ENCODE results near the gene KRTAP5-6.

The KRTAP5-6 gene, protein sequence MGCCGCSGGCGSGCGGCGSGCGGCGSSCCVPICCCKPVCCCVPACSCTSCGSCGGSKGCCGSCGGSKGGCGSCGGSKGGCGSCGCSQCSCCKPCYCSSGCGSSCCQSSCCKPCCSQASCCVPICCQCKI

DNA sequence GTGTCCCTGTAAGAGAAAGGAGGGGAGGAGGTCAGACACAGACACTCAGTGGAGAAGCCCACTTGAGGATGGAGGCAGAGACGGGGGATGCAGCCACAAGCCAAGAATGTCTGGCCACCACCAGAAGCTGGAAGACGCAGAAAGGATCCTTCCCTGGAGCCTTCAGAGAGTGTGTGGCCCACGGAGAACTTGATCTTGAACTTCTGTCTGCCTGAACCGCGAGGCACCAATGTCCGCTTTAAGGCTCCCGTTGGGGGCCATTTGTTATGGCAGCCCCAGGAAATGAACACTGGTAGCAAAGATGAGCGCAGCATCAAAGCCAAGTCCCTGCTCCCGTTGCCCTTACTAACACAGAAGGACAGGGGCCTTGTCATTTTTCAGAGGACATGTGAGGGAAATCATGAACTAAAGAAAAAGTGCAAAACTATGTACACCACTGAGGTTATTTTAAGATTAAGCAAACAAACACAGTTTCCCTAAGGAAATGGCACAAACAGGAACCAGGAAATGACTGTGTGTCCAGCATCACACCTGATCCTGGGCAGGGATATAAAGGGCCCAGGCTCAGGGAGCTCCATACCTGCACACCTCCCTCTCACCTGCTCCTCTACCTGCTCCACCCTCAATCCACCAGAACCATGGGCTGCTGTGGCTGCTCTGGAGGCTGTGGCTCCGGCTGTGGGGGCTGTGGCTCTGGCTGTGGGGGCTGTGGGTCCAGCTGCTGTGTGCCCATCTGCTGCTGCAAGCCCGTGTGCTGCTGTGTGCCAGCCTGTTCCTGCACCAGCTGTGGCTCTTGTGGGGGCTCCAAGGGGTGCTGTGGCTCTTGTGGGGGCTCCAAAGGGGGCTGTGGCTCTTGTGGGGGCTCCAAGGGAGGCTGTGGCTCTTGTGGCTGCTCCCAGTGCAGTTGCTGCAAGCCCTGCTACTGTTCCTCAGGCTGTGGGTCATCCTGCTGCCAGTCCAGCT lies at the start of gene KRTAP5-6:
KRTAP5-6 (plus strand) TSS at position 588 of the 963 bp plus-strand sequence; CDS start at position 639, 51 bp downstream.
- no peaks in the 10 kb centered on the region for H3K36me3 ChIP-seq (ENCODE audit: control insufficient read depth, insufficient read depth, low read length)
- peaks cover 13% of the 10 kb centered on the region for H3K27me3 ChIP-seq (ENCODE audit: control insufficient read depth, insufficient read depth, low read length)
- no peak within 1 kb of the TSS for H3K4me3 ChIP-seq (ENCODE audit: low read length)
- no peaks in the 10 kb centered on the region for H3K9me3 ChIP-seq (ENCODE audit: control insufficient read depth, low read length)
- H3K9ac ChIP-seq (ENCODE audit: low read length), result no peak within 1 kb of the TSS
- H3K4me1 ChIP-seq (ENCODE audit: control insufficient read depth, insufficient read depth, low read length), result peaks cover 13% of the 10 kb centered on the region

DNA sequence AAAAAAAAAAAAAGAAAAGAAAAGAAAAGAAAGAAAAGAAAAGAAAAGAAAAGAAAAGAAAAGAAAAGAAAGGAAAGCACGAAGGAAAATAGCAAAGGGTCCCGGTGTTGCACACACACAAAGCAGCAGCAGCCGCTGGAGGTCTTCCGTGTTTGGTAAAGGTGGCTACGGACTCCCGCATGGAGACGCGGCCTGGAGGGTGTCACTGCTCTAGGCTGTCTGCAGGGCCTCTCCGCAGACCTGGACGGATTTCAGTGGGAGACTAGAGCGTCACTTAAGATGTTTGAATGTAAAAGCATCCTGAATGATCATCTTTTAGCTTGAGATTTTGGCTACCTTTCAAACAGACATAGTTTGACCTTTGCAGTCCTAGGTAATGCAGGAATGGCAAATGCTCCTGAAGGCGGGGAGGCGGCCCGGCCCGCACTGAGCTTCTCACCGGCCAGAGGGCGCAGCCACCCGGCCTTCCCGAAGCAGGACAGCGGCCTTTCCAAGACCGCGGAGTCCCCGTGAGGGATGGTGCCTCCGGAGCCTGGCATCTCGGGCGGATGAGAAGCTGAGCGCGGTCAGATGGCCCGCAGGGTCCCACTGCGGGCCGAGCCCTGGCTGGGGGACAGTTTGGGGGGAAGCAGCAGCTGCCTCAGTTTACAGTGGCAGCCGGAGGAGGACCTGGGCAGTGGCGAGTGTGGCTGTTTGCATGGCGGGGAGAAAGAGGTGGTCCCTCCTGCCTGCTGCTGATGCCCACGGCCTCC lies 48.9 kb upstream of the KRTAP5-6 start:
- Histone ChIP-seq H3K4me3 (ENCODE audit: low read length) (no peak overlapping the region), H3K9me3 (ENCODE audit: control insufficient read depth, low read length) (no peaks in the 10 kb centered on the region), H3K36me3 (ENCODE audit: control insufficient read depth, insufficient read depth, low read length) (no peaks in the 10 kb centered on the region), H3K4me1 (ENCODE audit: control insufficient read depth, insufficient read depth, low read length) (no peaks in the 10 kb centered on the region), H3K27me3 (ENCODE audit: control insufficient read depth, insufficient read depth, low read length) (peaks cover 3% of the 10 kb centered on the region), H3K9ac (ENCODE audit: low read length) (no peak overlapping the region)

DNA sequence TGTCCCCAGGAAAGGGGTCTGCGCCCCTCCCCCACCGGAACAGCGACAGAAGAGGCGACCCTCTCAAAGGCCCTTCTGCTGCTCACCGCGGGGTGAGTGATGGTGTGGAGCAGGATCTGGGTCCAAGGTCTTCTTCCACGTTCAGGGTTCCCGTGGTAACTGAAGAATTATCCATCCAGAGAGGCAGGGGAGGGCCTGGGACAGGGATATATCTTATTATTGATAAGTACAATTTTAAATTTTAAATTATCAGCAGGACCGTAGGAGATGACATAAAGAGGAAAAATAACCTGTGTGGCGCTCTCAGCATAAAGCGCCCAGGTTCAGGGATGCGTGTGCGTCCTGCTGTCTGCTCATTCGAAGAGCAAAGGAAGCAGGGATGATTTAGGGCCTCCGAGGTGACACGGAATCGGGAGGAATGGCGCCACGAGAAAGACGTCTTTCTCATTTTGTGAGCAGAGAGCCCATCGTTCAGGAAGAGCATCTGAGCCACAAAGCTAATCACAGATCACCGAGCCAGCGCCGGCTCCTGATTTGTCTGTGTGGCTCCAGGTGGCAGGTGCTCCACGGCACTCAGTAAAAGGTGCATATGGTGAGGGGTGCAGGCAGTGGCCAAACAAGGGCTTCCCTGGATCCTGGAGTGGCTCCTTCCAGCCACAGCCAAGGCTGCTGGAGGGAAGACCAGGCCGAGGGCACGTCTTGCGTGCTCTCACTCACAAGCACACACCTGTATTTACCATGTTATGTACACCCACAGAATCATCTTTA lies 48.2 kb upstream of the KRTAP5-6 start:
- H3K4me1 ChIP-seq (ENCODE audit: control insufficient read depth, insufficient read depth, low read length), result no peaks in the 10 kb centered on the region
- H3K9me3 ChIP-seq (ENCODE audit: control insufficient read depth, low read length), result no peaks in the 10 kb centered on the region
- no peaks in the 10 kb centered on the region for H3K36me3 ChIP-seq (ENCODE audit: control insufficient read depth, insufficient read depth, low read length)
- peaks cover 10% of the 10 kb centered on the region for H3K27me3 ChIP-seq (ENCODE audit: control insufficient read depth, insufficient read depth, low read length)
- no peak overlapping the region for H3K9ac ChIP-seq (ENCODE audit: low read length)
- H3K4me3 ChIP-seq (ENCODE audit: low read length), result no peak overlapping the region

DNA sequence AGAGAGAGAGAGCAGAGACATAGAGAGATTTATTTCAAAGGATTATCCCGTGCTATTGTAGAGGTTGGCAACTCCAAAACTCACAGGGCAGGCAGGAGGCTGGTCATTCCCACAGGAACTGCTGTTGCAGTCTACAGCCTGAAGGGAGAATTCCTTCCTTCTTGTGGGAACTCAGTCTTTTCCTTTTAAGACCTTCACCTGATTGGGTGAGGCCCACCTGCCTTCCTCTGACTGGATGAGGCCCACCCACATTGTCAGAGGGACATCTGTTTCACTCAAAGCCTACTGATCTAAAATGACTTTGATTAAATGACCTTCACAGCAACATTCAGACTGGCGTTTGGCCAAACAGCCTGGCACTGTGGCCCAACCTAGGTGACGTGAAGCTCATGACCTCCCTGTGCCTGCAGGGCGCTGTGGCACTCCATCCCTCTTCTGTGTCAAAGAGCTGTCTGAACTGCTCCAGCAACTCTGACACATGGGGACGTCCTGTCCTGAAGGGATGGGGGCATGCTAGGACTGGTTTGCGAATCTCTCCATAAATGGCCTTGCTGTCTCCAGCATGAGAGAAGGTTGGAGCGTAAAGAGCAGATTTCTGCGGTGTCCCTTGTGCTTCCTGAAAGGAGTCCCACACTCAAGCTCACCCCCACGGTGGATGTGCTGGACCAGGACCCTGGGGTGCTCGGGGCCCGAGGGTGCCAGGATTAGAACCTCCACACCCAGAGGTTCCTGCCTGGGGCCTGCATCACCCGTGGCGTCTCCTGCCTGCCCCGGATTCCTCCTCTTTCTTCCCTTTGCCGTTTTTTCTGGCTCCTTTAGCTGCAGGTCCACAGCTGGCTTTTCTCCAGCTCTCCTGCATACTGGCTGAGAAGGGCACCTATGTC lies 46.7 kb upstream of the KRTAP5-6 start:
- Histone ChIP-seq H3K36me3 (ENCODE audit: control insufficient read depth, insufficient read depth, low read length) (no peaks in the 10 kb centered on the region), H3K27me3 (ENCODE audit: control insufficient read depth, insufficient read depth, low read length) (peaks cover 24% of the 10 kb centered on the region), H3K4me1 (ENCODE audit: control insufficient read depth, insufficient read depth, low read length) (no peaks in the 10 kb centered on the region)

DNA sequence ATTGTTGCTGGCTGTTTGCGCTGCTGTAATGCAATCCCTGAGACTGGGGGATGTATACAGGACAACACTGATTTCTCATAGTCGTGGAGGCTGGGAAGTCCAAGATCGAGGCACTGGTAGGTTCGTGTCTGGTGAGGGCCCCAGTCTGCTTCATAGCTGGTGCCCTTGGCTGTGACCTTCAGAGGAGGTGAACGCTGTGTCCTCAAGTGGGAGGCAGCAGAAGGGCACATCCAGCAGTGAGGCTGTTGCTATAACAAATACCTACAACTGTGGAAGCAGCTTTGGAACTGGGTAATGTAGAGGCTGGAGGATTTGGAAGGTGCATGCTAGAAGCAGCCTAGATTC lies 46.1 kb upstream of the KRTAP5-6 start:
- Histone ChIP-seq H3K27me3 (ENCODE audit: control insufficient read depth, insufficient read depth, low read length) (peaks cover 29% of the 10 kb centered on the region), H3K4me1 (ENCODE audit: control insufficient read depth, insufficient read depth, low read length) (no peaks in the 10 kb centered on the region), H3K9me3 (ENCODE audit: control insufficient read depth, low read length) (no peaks in the 10 kb centered on the region), H3K9ac (ENCODE audit: low read length) (no peak overlapping the region), H3K36me3 (ENCODE audit: control insufficient read depth, insufficient read depth, low read length) (no peaks in the 10 kb centered on the region), H3K4me3 (ENCODE audit: low read length) (no peak overlapping the region)

More for the DNA sequence above, 46.7 kb upstream of the KRTAP5-6 start:
- no peak overlapping the region for H3K4me3 ChIP-seq (ENCODE audit: low read length)
- H3K9me3 ChIP-seq (ENCODE audit: control insufficient read depth, low read length), result no peaks in the 10 kb centered on the region
- H3K9ac ChIP-seq (ENCODE audit: low read length), result no peak overlapping the region

DNA sequence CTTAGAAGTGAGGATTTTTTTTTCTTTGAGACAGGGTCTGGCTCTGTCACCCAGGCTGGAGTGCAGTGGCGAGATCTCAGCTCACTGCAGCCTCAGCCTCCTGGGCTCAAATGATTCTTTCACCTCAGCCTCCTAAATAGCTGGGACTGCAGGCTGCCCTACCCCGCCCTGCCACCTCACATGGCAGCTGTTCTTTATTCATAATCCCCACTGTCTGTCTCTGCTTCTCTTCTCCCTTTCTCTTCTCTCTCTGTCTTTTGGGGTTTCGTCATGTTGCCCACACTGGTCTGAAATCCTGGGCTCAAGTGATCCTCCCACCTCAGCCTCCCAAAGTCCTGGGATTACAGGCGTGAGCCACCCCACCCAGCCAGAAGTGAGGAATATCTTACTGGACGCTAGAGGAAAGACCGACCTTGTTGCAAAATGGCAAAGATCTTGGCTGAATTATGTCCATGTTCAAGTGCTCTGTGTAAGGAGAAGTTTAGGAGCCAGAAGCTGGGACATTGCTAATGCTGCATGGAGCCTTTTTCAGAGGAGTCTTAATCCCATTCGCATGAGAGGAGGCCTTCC lies 45.5 kb upstream of the KRTAP5-6 start:
- Histone ChIP-seq H3K4me1 (ENCODE audit: control insufficient read depth, insufficient read depth, low read length) (no peaks in the 10 kb centered on the region), H3K9me3 (ENCODE audit: control insufficient read depth, low read length) (no peaks in the 10 kb centered on the region), H3K4me3 (ENCODE audit: low read length) (no peak overlapping the region), H3K27me3 (ENCODE audit: control insufficient read depth, insufficient read depth, low read length) (peaks cover 29% of the 10 kb centered on the region), H3K9ac (ENCODE audit: low read length) (no peak overlapping the region), H3K36me3 (ENCODE audit: control insufficient read depth, insufficient read depth, low read length) (no peaks in the 10 kb centered on the region)

DNA sequence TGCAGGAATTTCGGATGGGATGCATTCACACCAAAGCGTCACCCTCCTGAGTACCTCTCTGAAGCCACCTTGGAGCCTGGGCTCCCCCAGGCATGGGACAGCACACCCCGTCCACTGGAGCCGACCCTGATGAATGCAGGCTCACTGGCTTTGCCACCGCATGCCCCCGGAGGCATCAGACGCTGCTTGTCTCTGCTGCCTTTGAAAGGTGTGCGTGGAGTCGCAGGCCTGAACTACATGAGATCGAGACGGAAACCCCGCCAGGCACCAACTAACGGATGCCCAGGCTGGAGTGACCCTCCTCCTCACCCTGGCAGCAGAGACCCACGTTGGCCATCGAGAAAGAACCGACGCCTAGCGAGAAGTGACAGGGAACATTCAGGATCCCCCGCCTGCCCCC lies 45.0 kb upstream of the KRTAP5-6 start:
- Histone ChIP-seq H3K36me3 (ENCODE audit: control insufficient read depth, insufficient read depth, low read length) (no peaks in the 10 kb centered on the region), H3K9ac (ENCODE audit: low read length) (no peak overlapping the region), H3K4me1 (ENCODE audit: control insufficient read depth, insufficient read depth, low read length) (no peaks in the 10 kb centered on the region), H3K4me3 (ENCODE audit: low read length) (no peak overlapping the region), H3K27me3 (ENCODE audit: control insufficient read depth, insufficient read depth, low read length) (peaks cover 29% of the 10 kb centered on the region), H3K9me3 (ENCODE audit: control insufficient read depth, low read length) (no peaks in the 10 kb centered on the region)

DNA sequence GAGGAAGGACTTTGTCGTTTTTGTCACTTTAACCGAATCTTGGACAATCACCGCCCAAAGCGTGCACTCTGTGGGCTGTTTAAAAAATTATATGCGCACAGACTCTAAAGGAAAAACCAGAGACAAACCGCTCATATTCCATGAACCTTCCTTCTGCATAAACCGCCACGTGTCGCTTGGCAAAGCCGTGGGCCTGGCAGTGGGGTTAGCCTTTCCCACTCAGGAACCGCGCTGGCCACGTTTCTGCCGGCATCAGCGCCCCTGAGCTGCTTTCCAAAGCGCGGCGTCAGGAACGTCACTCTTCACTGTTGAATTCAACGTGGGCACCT lies 44.6 kb upstream of the KRTAP5-6 start:
- Histone ChIP-seq H3K4me3 (ENCODE audit: low read length) (no peak overlapping the region), H3K9ac (ENCODE audit: low read length) (no peak overlapping the region), H3K27me3 (ENCODE audit: control insufficient read depth, insufficient read depth, low read length) (peaks cover 29% of the 10 kb centered on the region), H3K9me3 (ENCODE audit: control insufficient read depth, low read length) (no peaks in the 10 kb centered on the region), H3K36me3 (ENCODE audit: control insufficient read depth, insufficient read depth, low read length) (no peaks in the 10 kb centered on the region), H3K4me1 (ENCODE audit: control insufficient read depth, insufficient read depth, low read length) (no peaks in the 10 kb centered on the region)

DNA sequence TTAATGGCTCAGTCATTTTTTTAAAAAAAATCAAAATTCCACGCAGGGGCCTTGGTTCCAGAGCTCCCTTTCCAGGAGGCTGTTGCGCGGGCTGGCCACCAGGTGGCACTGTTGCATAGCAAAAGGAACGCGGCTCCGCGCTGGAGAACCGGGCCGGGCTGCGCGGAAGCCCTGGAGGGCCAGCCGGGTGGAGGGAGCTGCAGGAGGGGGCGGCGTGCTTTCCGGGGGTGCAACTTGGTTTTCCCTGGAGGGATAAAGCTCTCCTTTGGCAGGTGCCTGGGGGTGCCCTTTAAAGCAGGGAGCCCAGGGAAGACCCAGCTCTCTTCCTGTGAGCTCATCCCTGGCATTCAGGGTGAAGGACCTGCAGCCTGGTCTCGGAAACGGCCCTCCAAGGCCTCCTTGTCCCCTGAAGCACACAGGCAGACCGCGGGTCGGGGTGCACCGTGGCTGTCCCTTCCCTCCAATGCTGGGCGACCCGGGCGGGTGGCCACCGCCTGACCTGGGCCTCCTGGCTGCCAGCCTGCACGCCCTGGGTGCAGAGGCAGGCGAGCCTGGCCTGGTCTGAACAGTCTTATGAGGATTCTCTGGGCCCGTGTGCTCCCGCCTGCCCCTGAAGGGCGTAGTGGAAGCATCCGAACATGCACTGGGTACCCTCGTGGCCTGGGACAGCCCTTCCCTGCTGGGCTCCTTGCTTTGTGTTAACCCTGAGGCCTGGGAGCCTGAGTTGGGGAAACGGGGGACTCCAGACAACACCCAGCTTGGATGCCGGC lies 44.0 kb upstream of the KRTAP5-6 start:
- Histone ChIP-seq H3K9me3 (ENCODE audit: control insufficient read depth, low read length) (no peaks in the 10 kb centered on the region), H3K4me3 (ENCODE audit: low read length) (no peak overlapping the region), H3K27me3 (ENCODE audit: control insufficient read depth, insufficient read depth, low read length) (peaks cover 29% of the 10 kb centered on the region), H3K36me3 (ENCODE audit: control insufficient read depth, insufficient read depth, low read length) (no peaks in the 10 kb centered on the region), H3K4me1 (ENCODE audit: control insufficient read depth, insufficient read depth, low read length) (no peaks in the 10 kb centered on the region), H3K9ac (ENCODE audit: low read length) (no peak overlapping the region)

DNA sequence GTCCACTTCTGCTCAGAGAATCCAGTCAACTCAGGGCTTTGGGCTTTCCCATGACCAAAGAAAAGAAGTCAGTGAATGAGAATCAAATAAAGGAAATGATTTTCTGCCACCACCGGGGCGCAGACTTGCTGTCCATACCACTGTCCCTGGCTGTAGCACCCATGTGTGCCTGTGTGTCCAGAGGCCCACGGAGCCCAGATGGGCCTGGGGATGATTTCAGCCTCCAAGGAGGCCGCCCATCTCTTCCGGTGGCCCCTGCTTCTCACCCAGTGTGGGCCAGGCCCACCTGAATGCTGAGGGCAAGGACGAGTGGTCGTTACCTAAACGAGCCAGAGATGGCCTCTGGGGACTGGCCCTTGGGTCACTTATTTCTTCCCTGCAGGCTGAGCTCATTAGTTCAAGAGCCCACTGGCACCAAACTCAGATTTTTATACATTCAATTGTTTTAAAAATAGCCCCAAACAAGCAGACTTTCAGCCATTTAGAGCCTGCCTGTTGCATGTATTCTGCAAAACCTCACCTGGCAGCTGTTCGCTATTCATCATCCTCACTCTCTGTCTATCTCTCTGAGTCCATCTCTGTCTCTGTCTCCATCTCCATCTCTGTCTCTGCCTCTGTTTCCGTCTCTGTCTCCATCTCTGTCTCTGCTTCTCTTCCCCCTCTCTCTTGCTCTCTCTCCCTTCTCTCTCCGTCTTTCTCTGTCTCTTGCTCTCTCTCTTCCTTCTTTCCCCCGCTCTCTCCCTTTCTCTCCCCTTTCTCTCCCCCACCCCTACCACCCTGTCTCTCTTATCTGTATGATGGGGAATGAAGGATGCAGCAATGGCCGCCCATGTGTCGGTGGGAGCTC lies 43.2 kb upstream of the KRTAP5-6 start:
- Histone ChIP-seq H3K9ac (ENCODE audit: low read length) (no peak overlapping the region), H3K27me3 (ENCODE audit: control insufficient read depth, insufficient read depth, low read length) (peaks cover 29% of the 10 kb centered on the region), H3K36me3 (ENCODE audit: control insufficient read depth, insufficient read depth, low read length) (no peaks in the 10 kb centered on the region), H3K4me3 (ENCODE audit: low read length) (no peak overlapping the region), H3K9me3 (ENCODE audit: control insufficient read depth, low read length) (no peaks in the 10 kb centered on the region), H3K4me1 (ENCODE audit: control insufficient read depth, insufficient read depth, low read length) (no peaks in the 10 kb centered on the region)
